Duodenal mucosa (tissue), 2 donors: ENCODE data around the gene SOST.

ENCODE experiments used
- H3K27ac ChIP-seq: one replicate; pipeline ENCODE4 v1.7.0; 2013; ENCODE audit warnings: low read depth, low read length
- H3K27me3 ChIP-seq, 2 donors: one replicate each; pipeline ENCODE4 v1.7.0; 2013; ENCODE audit warnings: low read length in 2 of 2, control low read depth in 1 of 2; ENCODE audit not compliant: insufficient read depth in 2 of 2, control insufficient read depth in 1 of 2
- H3K36me3 ChIP-seq, 2 donors: one replicate each; pipeline ENCODE4 v1.7.0; 2013; ENCODE audit warnings: low read length in 2 of 2, control low read depth in 1 of 2; ENCODE audit not compliant: insufficient read depth in 2 of 2, control insufficient read depth in 1 of 2
- H3K4me1 ChIP-seq, 2 donors: one replicate each; pipeline ENCODE4 v1.7.0; 2013; ENCODE audit warnings: low read length in 2 of 2, control low read depth in 1 of 2; ENCODE audit not compliant: insufficient read depth in 2 of 2, control insufficient read depth in 1 of 2
- H3K4me3 ChIP-seq, 2 donors: one replicate each; pipeline ENCODE4 v1.7.0; 2013; ENCODE audit warnings: low read length in 2 of 2, low read depth in 1 of 2
- H3K9ac ChIP-seq, 2 donors: one replicate each; pipeline ENCODE4 v1.7.0; 2013; ENCODE audit warnings: low read length in 2 of 2, low read depth in 1 of 2
- H3K9me3 ChIP-seq, 2 donors: one replicate each; pipeline ENCODE4 v1.7.0; 2013; ENCODE audit warnings: low read length in 2 of 2, control low read depth in 1 of 2; ENCODE audit not compliant: control insufficient read depth in 1 of 2

SOST gene

DNA sequence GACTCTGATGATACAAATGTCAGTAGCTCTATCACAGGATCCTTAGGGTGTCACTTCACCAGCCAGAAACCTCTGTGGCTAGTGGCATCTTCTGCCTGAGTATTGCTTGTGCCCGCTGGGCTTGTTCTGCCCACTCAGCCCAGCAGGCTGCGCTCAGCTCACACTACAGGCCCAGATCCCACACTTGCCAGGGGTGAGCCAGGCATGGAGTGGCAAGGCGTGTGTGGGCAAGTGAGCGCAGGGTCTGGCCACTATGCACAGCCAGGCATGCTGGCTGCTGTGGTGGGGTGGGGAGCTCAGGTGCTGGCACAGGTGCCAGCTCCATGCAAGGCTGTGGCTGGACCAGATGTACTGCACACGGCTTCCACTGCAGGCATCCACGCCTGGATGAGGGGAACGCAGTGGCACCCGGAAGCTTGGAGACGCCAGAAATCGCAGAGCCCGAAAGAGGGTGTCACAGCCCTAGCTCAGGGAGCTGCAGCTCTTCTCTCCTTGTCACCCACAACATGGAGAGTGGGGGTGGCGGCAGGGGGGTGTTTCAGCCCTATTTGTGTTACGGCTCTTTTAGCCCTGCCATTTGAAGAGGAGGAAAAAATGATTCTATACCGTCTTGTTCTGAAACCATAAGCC lies 31.8 kb upstream of the SOST start:
- Histone ChIP-seq H3K4me1 (peaks cover 0 to 4% of the 10 kb centered on the region in 2 donors), H3K4me3 (no peak overlapping the region), H3K36me3 (no peaks in the 10 kb centered on the region), H3K27me3 (no peaks in the 10 kb centered on the region), H3K9me3 (no peaks in the 10 kb centered on the region), H3K9ac (no peak overlapping the region), H3K27ac (no peak overlapping the region)

DNA sequence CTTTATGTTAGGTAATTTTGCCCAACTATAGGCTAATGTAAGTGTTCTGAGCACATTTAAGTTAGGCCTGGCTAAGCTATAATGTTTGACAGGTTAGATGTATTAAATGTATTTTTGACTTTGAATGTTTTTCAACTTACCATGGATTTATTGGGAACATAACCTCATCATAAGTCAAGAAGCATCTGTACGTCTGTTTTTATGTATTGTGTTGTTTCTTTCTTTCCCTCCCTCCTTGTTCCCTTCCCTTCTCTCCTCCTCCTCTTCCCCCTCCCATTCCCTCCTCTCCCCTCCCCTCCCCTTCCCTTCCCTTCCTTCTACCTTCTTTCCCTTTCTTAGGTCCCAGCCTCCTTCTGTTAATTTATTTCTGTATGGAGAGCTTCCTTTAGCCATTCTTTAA lies 30.9 kb upstream of the SOST start:
- H3K4me1 ChIP-seq, result peaks cover 0 to 4% of the 10 kb centered on the region in 2 donors
- H3K9me3 ChIP-seq, result no peaks in the 10 kb centered on the region
- no peak overlapping the region for H3K4me3 ChIP-seq
- H3K9ac ChIP-seq, result no peak overlapping the region
- no peak overlapping the region for H3K27ac ChIP-seq
- no peaks in the 10 kb centered on the region for H3K36me3 ChIP-seq
- no peaks in the 10 kb centered on the region for H3K27me3 ChIP-seq

DNA sequence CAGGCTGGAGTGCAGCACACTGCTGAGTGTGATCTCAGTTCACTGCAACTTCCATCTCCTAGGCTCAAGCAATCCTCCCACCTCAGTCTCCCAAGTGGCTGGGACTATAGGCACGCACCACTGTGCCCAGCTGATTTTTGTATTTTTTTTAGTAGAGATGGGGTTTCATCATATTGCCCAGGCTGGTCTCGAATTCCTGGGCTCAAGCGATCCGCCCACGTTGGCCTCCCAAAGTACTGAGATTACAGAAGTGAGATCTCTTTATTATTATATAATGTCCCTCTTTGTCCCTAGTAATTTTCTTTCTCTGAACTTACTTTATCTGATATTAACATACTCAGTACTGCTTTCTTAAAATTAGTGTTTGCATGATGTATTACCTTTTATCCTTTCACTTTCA lies 29.9 kb upstream of the SOST start:
- Histone ChIP-seq H3K27ac (no peak overlapping the region), H3K9ac (no peak overlapping the region), H3K4me3 (no peak overlapping the region), H3K4me1 (peaks cover 0 to 4% of the 10 kb centered on the region in 2 donors), H3K9me3 (no peaks in the 10 kb centered on the region), H3K27me3 (no peaks in the 10 kb centered on the region), H3K36me3 (no peaks in the 10 kb centered on the region)

DNA sequence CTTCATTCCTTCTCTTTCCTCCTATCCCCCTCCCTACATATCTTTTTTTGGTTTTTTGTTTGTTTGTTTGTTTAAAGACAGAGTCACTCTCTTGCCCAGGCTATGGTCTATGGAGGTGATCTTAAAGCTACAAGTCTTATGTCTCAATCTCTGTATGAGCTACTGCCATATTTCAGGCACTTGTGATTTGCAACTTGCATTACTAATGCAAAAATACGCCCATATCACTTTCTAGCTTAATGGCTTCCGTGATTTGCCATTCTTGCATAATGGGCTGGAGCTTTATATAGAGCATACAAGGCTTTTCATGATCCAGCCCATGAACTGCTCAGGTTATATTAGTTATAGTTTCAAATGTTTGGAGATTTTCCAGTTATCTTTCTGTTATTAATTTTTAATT lies 29.1 kb upstream of the SOST start:
- H3K36me3 ChIP-seq, result no peaks in the 10 kb centered on the region
- no peaks in the 10 kb centered on the region for H3K9me3 ChIP-seq
- H3K4me1 ChIP-seq, result peaks cover 0 to 4% of the 10 kb centered on the region in 2 donors
- H3K4me3 ChIP-seq, result no peak overlapping the region
- H3K9ac ChIP-seq, result no peak overlapping the region
- peaks cover 2 to 6% of the 10 kb centered on the region in 2 donors for H3K27me3 ChIP-seq
- H3K27ac ChIP-seq, result no peak overlapping the region

DNA sequence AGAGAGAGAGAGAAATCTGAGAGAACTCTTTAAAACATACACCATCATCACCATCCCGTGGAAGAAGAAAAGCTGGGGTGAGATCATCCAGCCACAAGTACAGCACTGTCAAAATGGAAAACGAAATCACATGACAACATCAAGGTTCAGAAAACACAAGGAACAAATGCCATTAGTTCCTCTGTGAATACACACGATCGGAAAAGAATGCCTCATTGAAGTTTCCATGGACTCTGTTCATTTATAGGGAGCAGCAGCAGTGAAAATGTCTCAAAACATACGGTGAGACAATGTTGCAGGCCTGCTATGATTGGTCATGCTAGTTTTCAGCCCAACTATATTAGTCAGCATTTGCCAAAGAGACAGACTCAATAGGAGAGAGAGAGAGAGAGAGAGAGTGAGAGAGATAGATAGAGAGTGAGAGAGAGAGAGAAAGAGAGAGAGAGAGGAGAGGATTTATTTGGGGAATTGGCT lies 26.1 kb upstream of the SOST start:
- H3K4me1 ChIP-seq, result peaks cover 2 to 7% of the 10 kb centered on the region in 2 donors
- H3K36me3 ChIP-seq, result no peaks in the 10 kb centered on the region
- H3K27ac ChIP-seq, result no peak overlapping the region

DNA sequence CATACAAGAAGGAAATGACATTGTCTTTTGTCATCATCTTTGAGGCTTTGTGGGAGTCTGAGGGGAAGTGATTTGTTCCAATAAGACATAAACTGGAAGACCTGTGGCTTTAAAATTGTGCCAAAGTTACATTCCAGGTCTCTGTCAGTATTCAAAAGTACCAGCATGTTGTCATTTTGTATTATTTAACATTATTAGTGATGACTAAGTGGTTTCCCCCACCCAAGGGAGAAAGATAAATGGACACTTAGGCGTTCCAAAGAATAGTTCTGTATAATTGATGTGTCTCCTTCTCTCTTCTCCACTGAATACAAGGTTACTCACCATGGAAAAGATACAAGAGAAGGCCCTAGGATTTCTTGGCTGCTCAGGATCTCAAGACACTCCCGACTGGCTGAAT lies 25.5 kb upstream of the SOST start:
- no peaks in the 10 kb centered on the region for H3K36me3 ChIP-seq
- H3K4me1 ChIP-seq, result peaks cover 8 to 12% of the 10 kb centered on the region in 2 donors
- H3K27me3 ChIP-seq, result peaks cover 6 to 13% of the 10 kb centered on the region in 2 donors
- H3K9me3 ChIP-seq, result no peaks in the 10 kb centered on the region
- H3K4me3 ChIP-seq, result no peak overlapping the region
- H3K9ac ChIP-seq, result no peak overlapping the region
- H3K27ac ChIP-seq, result no peak overlapping the region

More for the DNA sequence above, 26.1 kb upstream of the SOST start:
- Histone ChIP-seq H3K27me3 (peaks cover 6 to 13% of the 10 kb centered on the region in 2 donors), H3K9ac (no peak overlapping the region), H3K4me3 (no peak overlapping the region), H3K9me3 (no peaks in the 10 kb centered on the region)

DNA sequence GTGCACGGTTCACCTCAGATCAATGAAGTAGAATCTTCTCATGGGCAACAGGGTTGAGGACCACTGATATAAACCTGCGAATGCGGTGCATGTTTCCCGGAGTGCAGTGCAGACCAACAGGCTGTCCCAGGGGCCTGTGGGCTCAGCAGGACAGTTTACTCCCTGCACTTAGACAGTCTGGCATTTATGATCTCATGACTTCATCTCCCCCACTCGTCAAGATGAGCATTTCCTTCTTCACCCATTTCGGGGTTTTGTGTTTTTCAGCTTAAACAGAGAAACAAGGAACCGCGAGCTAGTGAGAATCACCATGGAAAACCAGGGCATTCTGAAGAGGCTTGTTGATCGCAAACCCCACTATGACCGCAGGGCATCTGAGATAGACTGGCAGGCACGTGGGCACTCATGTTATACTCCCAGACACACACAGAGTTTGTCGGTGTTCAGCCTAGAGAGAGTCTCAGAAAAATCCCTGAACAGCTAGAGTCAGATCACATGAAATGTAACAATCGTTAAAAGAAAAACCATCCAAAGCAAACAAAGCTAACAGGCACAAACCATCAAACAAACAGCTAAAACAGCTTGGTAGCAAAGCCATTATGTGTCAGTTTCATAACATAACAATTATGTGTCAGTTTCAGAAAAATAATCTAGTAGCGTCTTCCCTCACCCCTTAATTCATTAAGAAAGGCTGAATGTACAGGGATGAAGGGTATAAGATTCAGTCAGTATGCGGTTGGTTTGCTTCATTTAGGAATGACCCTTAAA lies 24.5 kb upstream of the SOST start:
- no peak overlapping the region for H3K4me3 ChIP-seq
- H3K27me3 ChIP-seq, result peaks cover 6 to 13% of the 10 kb centered on the region in 2 donors
- H3K9me3 ChIP-seq, result no peaks in the 10 kb centered on the region
- H3K4me1 ChIP-seq, result peaks cover 9 to 13% of the 10 kb centered on the region in 2 donors
- no peaks in the 10 kb centered on the region for H3K36me3 ChIP-seq
- no peak overlapping the region for H3K9ac ChIP-seq
- no peak overlapping the region for H3K27ac ChIP-seq

DNA sequence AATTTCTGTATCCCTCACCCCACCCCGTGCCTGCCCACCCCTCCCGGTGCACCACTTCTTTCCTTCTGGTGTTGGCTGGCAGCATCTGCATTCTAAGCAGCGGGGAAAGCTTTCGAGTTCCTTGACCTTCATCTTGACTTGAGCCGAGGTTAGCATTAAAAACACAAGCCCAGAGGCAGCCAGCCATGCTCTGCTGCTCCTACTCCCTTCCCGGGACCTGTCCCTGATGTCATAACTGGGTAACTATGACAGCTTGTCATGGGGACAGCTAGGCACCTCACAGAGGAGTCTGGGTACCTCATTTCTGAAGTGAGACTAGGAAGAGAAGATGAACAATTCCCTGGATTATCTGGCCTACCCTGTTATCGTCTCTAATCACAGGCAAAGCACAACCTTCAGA lies 21.5 kb upstream of the SOST start, which contains the start of gene CFAP97D1:
Gene CFAP97D1, plus strand, starts transcription at position 301 of the 400 bp plus-strand sequence. Its CDS starts 28 bp downstream, at position 329.
- Histone ChIP-seq H3K36me3 (peaks cover 0 to 6% of the 10 kb centered on the region in 2 donors), H3K9me3 (no peaks in the 10 kb centered on the region), H3K4me1 (peaks cover 9 to 18% of the 10 kb centered on the region in 2 donors), H3K9ac (peak within 1 kb of the TSS; percentile 58 to 80), H3K27me3 (peaks cover 6 to 13% of the 10 kb centered on the region in 2 donors), H3K27ac (no peak within 1 kb of the TSS), H3K4me3 (peak within 1 kb of the TSS; percentile 81 to 82)

DNA sequence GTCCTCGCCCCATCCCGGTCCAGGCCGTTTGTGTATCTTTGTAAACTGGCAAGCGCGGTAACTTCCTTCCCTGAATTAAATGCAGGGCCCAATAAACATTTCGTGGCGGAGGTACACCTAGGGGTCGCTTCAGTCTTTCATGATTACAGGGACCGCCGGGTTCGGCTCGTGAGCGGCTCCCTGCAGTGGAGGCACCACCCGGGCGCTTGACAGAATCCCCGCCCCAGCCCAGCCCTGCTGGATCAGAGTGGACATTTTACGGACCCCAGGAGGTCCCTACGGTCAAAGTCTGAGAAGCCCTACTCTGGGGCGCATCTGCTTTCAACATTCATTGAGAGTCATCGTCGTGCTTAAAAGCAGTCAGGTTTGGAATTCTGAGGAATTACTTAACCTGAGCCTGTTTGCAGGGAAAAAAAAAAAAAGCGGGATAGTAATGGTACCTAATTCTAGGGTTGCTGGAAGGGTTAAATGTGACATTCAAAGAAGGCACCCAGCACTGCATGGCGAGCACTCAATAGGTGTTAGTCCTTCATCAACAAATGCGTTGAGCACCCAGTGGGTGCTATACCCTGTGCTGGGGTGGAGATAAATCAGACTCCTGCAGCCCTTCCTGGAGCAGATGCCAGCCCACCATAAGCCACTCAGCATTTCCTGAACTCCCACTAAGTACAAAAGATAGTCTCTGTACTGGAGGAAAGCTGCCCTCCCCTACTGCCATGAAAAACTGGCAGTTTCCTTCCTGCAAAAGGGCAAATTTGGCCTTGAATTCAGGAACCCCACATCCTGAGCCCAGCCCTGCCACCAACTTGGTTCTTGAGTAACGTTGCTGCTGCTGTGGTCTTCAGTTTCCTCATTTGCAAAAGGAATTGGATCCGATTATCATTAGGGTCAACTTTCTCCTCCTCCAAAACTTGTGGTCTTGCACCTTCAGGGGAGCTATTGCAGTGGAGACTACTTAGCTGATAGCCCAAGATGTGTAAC lies 20.8 kb upstream of the SOST start:
- Histone ChIP-seq H3K27ac (no peak overlapping the region), H3K9me3 (no peaks in the 10 kb centered on the region), H3K9ac (peak overlapping the region; percentile 58 to 80), H3K27me3 (peaks cover 6 to 13% of the 10 kb centered on the region in 2 donors), H3K4me1 (peaks cover 9 to 18% of the 10 kb centered on the region in 2 donors), H3K36me3 (peaks cover 1 to 13% of the 10 kb centered on the region in 2 donors), H3K4me3 (peak overlapping the region; percentile 81 to 82)
